GM21360 (cell line): Measurements from ENCODE around the gene TTC9.

ENCODE experiments used
- ATAC-seq: cut with Tn5 transposase; IDR thresholded peaks from one replicate; pipeline ENCODE4 v1.9.1; 2021; ENCODE audit warnings: mild to moderate bottlenecking, moderate library complexity; ENCODE audit not compliant: unreplicated experiment

Gene TTC9

GRCh38 chr14:70711451-70711850 lies 69.7 kb downstream of the TTC9 start:
- no peak for ATAC-seq

- no peak for ATAC-seq
Observed at GRCh38 chr14:70713096-70713495, 71.4 kb downstream of the TTC9 start.

GRCh38 chr14:70713511-70713916 lies 71.8 kb downstream of the TTC9 start:
- ATAC-seq: no peak

GRCh38 chr14:70714055-70714550 lies 72.4 kb downstream of the TTC9 start:
- no peak for ATAC-seq

- ATAC-seq: no peak
Observed at GRCh38 chr14:70716483-70716882, 74.8 kb downstream of the TTC9 start.

GRCh38 chr14:70716958-70717357 lies 75.2 kb downstream of the TTC9 start:
- ATAC-seq: no peak

- no peak for ATAC-seq
Observed at GRCh38 chr14:70718383-70719118, 76.8 kb downstream of the TTC9 start.

GRCh38 chr14:70721542-70721941 lies 79.8 kb downstream of the TTC9 start:
- ATAC-seq: no peak

GRCh38 chr14:70722418-70722817 lies 80.7 kb downstream of the TTC9 start:
- no peak for ATAC-seq

GRCh38 chr14:70723276-70723675 lies 81.6 kb downstream of the TTC9 start:
- ATAC-seq: no peak

- ATAC-seq: no peak
Observed at GRCh38 chr14:70724110-70724509, 82.4 kb downstream of the TTC9 start.

- ATAC-seq: no peak
Observed at GRCh38 chr14:70724944-70725343, 83.2 kb downstream of the TTC9 start.
